Esophagus muscularis mucosa (tissue), 4 donors: ENCODE measurements around the gene TAS2R19. TPM values are rescaled to one million over a fixed set of nuclear protein-coding genes. Genes with fewer than 3 reads are reported as not detected.

ENCODE experiments used
- DNase-seq: peaks from one replicate; pipeline ENCODE4 v3.0.0-alpha.2; 2017; ENCODE audit errors: extremely low spot score
- H3K27ac ChIP-seq, 4 donors: fragments of 200-600 bp; sonication (generic); replicated peaks in 1 of 4; 1 replicate in 3 of 4; 2 replicates in 1 of 4; pipeline ENCODE4 v1.5.1; 2016 to 2019; ENCODE audit warnings: mild to moderate bottlenecking in 1 of 4
- H3K27me3 ChIP-seq, 4 donors: fragments of 200-600 bp; sonication (generic); one replicate each; pipeline versions ENCODE4 v1.5.1 to v1.6.0; 2016 to 2019
- H3K36me3 ChIP-seq, 4 donors: fragments of 200-600 bp; sonication (generic); one replicate each; pipeline ENCODE4 v1.5.1; 2016 to 2019
- H3K4me1 ChIP-seq, 4 donors: fragments of 200-600 bp; sonication (generic); one replicate each; pipeline ENCODE4 v1.5.1; 2016 to 2019
- H3K4me3 ChIP-seq, 4 donors: fragments of 200-600 bp; sonication (generic); 1 replicate in 2 of 4; 2 replicates in 2 of 4; pipeline ENCODE4 v1.5.1; 2016 to 2019; ENCODE audit warnings: mild to moderate bottlenecking in 4 of 4, moderate library complexity in 1 of 4
- H3K9me3 ChIP-seq, 4 donors: fragments of 200-600 bp; sonication (generic); 1 replicate in 3 of 4; 2 replicates in 1 of 4; pipeline ENCODE4 v1.5.1; 2016 to 2019
- CTCF ChIP-seq, 3 experiments: fragments of 200-600 bp in 2 of 3; fragments of 450-650 bp in 1 of 3; sonication (generic) in 2 of 3; IDR thresholded peaks; one replicate each; pipeline ENCODE4 v1.5.1; 2017 to 2019; ENCODE audit warnings: antibody characterized with exemption in 3 of 3, mild to moderate bottlenecking in 2 of 3, moderate library complexity in 1 of 3
- EP300 ChIP-seq: sonication (generic); formaldehyde crosslinking; IDR thresholded peaks from one replicate; pipeline ENCODE4 v1.6.1; 2017; ENCODE audit warnings: antibody characterized with exemption
- POLR2A ChIP-seq: fragments of 450-650 bp; IDR thresholded peaks from one replicate; pipeline ENCODE4 v1.6.1; 2017; ENCODE audit warnings: antibody characterized with exemption, moderate library complexity, mild to moderate bottlenecking, low read depth
- POLR2AphosphoS5 ChIP-seq, 2 donors: sonication (generic); formaldehyde crosslinking; IDR thresholded peaks; one replicate each; pipeline ENCODE4 v1.6.1; 2017; ENCODE audit warnings: antibody characterized with exemption in 2 of 2
- WGBS: methylation state at CpG from one replicate; pipeline ENCODE4 v1.1.5; 2018; 5-methylcytosine and 5-hydroxymethylcytosine counted together
- intact Hi-C: fragments of 100-400 bp; cut with DNase I; formaldehyde crosslinking; loops from one replicate; pipeline ENCODE4 v1.15.1; 2023
- total RNA-seq, 4 donors: library from RNA; depleted of rRNA; stranded (reverse); fragments of >200 nt; gene quantifications; one replicate each; pipeline versions ENCODE4 v1.1.0 to v1.2.1, GENCODE V29; 2016

Gene TAS2R19
- total RNA-seq, 4 donors from 2014 or later, result 1.4 to 8.3 (median 2.6) TPM

DNA sequence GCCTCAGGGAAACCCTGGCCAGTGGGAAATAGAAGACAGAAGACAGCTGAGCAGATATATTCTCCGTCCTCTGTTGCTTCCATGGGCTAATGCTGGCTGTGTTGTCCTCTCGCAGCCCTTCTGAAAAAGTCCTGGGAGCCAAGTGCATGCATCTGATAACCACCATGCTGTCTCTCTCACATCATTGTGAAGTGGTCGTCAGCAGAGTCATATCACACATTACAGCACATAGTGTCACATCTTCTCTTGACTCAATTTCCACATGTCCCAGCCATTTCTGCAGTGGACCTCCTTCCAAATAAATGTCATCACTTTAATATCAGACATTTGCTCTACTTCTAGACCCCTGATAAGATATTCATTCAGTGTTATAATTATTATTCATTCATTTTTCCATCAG is 28.1 kb downstream of the TAS2R19 start:
- H3K9me3 ChIP-seq, result peaks cover 0 to 4% (median 0%) of the 10 kb centered on the region in 4 donors
- peaks cover 0 to 11% (median 0%) of the 10 kb centered on the region in 4 donors for H3K36me3 ChIP-seq
- H3K4me3 ChIP-seq, result no peak overlapping the region
- no peaks in the 10 kb centered on the region for H3K27me3 ChIP-seq
- WGBS, result 97% methylated on average over 3 of the region's 3 CpGs
- TF ChIP-seq POLR2AphosphoS5 (IDR thresholded peaks at IDR 0.05), result no peak
- intact Hi-C loops, result no loop called here
- DNase-seq, result no peak
- no peaks in the 10 kb centered on the region for H3K4me1 ChIP-seq
- H3K27ac ChIP-seq, result no peak overlapping the region

DNA sequence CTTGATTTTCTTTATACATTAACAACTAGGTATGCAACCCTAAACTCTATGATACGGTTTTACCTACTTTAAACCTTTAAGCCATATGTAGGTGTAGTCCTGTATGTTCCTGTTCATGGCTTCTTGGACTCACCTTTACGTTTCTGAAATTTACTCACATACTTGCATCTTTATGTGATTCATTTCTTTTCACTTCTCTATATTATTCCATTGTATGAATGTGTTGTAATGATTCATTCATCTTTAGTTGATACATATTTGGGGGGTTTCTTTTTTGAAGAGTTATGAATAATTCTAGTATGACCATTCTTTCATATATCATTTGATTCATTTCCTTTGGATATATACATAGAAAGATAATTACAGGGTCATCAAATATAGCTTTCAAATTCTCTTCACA is 33.3 kb downstream of the TAS2R19 start:
- TF ChIP-seq EP300, result no peak
- no peak for TF ChIP-seq POLR2A
- TF ChIP-seq POLR2AphosphoS5 (IDR thresholded peaks at IDR 0.05), result no peak
- TF ChIP-seq CTCF (IDR thresholded peaks at IDR 0.05), result no peak
- H3K4me3 ChIP-seq, result no peak overlapping the region
- intact Hi-C loops, result no loop called here
- H3K4me1 ChIP-seq, result no peaks in the 10 kb centered on the region
- WGBS, result 93% methylated on average over 2 of the region's 2 CpGs
- peaks cover 0 to 10% (median 0%) of the 10 kb centered on the region in 4 donors for H3K36me3 ChIP-seq
- H3K27ac ChIP-seq, result no peak overlapping the region
- peaks cover 0 to 4% (median 0%) of the 10 kb centered on the region in 4 donors for H3K9me3 ChIP-seq
- no peak for DNase-seq
- H3K27me3 ChIP-seq, result no peaks in the 10 kb centered on the region

- intact Hi-C loops, result no loop called here
- DNase-seq, result no peak
- peaks cover 0 to 7% (median 0%) of the 10 kb centered on the region in 4 donors for H3K36me3 ChIP-seq
- no peaks in the 10 kb centered on the region for H3K27me3 ChIP-seq
- H3K4me3 ChIP-seq, result no peak within 1 kb of the TSS
- no peaks in the 10 kb centered on the region for H3K4me1 ChIP-seq
- H3K9me3 ChIP-seq, result peaks cover 0 to 4% (median 0%) of the 10 kb centered on the region in 4 donors
- H3K27ac ChIP-seq, result no peak within 1 kb of the TSS
- TF ChIP-seq CTCF (IDR thresholded peaks at IDR 0.05) (no peak), POLR2AphosphoS5 (IDR thresholded peaks at IDR 0.05) (no peak), POLR2A (no peak), EP300 (no peak)
- 48% methylated on average over 2 of the region's 2 CpGs for whole genome bisulfite sequencing
Measured at GRCh38 chr12:10986812-10987211, 35.6 kb downstream of the TAS2R19 start, which contains the start of gene TAS2R50. Gene TAS2R50 (minus strand): TSS chr12:10986912. CDS start chr12:10986860, 52 bp downstream.

DNA sequence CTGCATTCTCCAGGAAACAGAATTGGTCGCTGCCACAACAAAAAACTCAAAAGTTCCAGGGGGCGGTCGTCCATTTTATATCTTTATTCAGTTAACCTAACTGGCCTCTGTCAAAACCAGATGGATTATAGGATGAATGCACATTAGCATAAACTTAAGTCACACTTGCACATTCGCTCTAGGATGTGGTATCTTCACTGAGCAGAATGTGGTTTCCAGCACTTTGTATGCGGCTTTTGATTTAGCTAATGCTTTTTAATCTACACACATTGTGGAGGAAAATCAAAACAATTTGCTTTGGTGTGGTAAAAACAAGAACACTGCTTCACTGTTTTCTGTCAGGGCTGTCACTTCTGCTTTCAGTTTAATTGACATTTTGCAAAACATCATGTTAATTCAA is 40.2 kb downstream of the TAS2R19 start:
- TF ChIP-seq POLR2AphosphoS5 (IDR thresholded peaks at IDR 0.05), result no peak
- TF ChIP-seq CTCF (IDR thresholded peaks at IDR 0.05), result no peak
- TF ChIP-seq EP300, result no peak
- TF ChIP-seq POLR2A, result no peak
- no peak for DNase-seq
- 95% methylated on average over 5 of the region's 5 CpGs for WGBS
- Histone ChIP-seq H3K27me3 (no peaks in the 10 kb centered on the region), H3K9me3 (no peaks in the 10 kb centered on the region), H3K4me1 (no peaks in the 10 kb centered on the region), H3K27ac (no peak overlapping the region), H3K36me3 (no peaks in the 10 kb centered on the region), H3K4me3 (no peak overlapping the region)
- intact Hi-C loops, result no loop called here

DNA sequence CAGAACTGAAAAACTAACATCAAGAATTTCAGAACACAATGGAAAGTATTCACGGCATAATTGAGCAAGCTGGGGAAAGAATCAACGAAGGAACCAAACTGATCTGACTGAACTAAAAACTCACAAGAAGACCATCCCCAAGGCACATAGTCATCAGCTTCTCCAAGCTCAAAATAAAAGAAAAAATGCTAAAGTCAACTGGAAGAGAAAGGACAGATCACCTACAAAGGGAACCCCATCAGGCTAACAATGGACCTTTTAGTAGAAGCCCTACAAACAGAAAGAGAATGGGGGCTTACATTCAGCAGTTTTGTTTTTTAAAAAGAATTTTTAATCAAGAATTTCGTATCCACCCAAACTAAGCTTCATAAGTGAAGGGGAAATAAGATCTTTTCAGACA is 47.5 kb downstream of the TAS2R19 start:
- intact Hi-C loops, result no loop called here
- no peak for DNase-seq
- H3K4me3 ChIP-seq, result no peak overlapping the region
- no peaks in the 10 kb centered on the region for H3K36me3 ChIP-seq
- H3K4me1 ChIP-seq, result no peaks in the 10 kb centered on the region
- H3K27ac ChIP-seq, result no peak overlapping the region
- H3K9me3 ChIP-seq, result no peaks in the 10 kb centered on the region
- WGBS, result 87% methylated on average over 3 of the region's 3 CpGs
- TF ChIP-seq EP300 (no peak), POLR2A (no peak), POLR2AphosphoS5 (IDR thresholded peaks at IDR 0.05) (no peak), CTCF (IDR thresholded peaks at IDR 0.05) (no peak)
- no peaks in the 10 kb centered on the region for H3K27me3 ChIP-seq

Other genes with a start within 250 kb of the TAS2R19 start
- gene TAS2R7, start 220.0 kb downstream of the TAS2R19 start, total RNA-seq, result not detected
- not detected for gene TAS2R8, start 215.3 kb downstream of the TAS2R19 start, total RNA-seq
- gene TAS2R9, start 212.5 kb downstream of the TAS2R19 start, total RNA-seq, result not detected
- gene TAS2R10, start 196.3 kb downstream of the TAS2R19 start, total RNA-seq, result under 1 TPM in 2 of 4 donors, not detected in 2; 0.40 to 0.42 TPM
- 1 to 10 TPM in 3 of 4 donors, not detected in 1; 1.0 to 2.1 (median 1.6) TPM for gene PRR4, start 173.1 kb downstream of the TAS2R19 start, total RNA-seq
- 10 to 100 TPM; 11.0 to 17.0 (median 12.6) TPM for gene PRH1, start 138.4 kb downstream of the TAS2R19 start, total RNA-seq
- gene TAS2R13, start 113.1 kb downstream of the TAS2R19 start, total RNA-seq, result 1 to 10 TPM in 1 of 4 donors, under 1 TPM in 3; 0.52 to 1.7 (median 0.80) TPM
- not detected for gene PRH2, start 93.4 kb downstream of the TAS2R19 start, total RNA-seq
- 1 to 10 TPM; 1.5 to 3.3 (median 1.6) TPM for gene TAS2R14, start 83.4 kb downstream of the TAS2R19 start, total RNA-seq
- gene TAS2R50, start 35.7 kb downstream of the TAS2R19 start, total RNA-seq, result 1 to 10 TPM in 3 of 4 donors, under 1 TPM in 1; 0.99 to 4.2 (median 1.3) TPM
- gene TAS2R20, start 24.3 kb downstream of the TAS2R19 start, total RNA-seq, result 1 to 10 TPM in 3 of 4 donors, under 1 TPM in 1; 0.78 to 4.6 (median 1.3) TPM
- gene TAS2R31, start 8.8 kb upstream of the TAS2R19 start, total RNA-seq, result 1 to 10 TPM; 1.1 to 3.3 (median 2.2) TPM
- gene TAS2R46, start 39.7 kb upstream of the TAS2R19 start, total RNA-seq, result 1 to 10 TPM in 1 of 4 donors, not detected in 3; 1.1 TPM
- 1 to 10 TPM in 2 of 4 donors, under 1 TPM in 2; 0.39 to 1.3 (median 0.87) TPM for gene TAS2R43, start 69.7 kb upstream of the TAS2R19 start, total RNA-seq
- 1 to 10 TPM; 1.5 to 5.8 (median 2.1) TPM for gene TAS2R30, start 112.0 kb upstream of the TAS2R19 start, total RNA-seq
- gene SMIM10L1, start 148.6 kb upstream of the TAS2R19 start, total RNA-seq, result 10 to 100 TPM; 12.3 to 19.1 (median 13.5) TPM
- not detected for gene TAS2R42, start 164.3 kb upstream of the TAS2R19 start, total RNA-seq
- not detected for gene PRB3, start 247.1 kb upstream of the TAS2R19 start, total RNA-seq